PC-9 (cell line): ENCODE results near the gene SASH1. TPM values are rescaled to one million over a fixed set of nuclear protein-coding genes. Genes with fewer than 3 reads are reported as not detected.

ENCODE experiments used
- BruUV-seq: library from RNA; stranded (reverse); fragments of 400-500 nt; replicated peaks from 2 replicates; lab custom pipeline; 2021; lab: Mats Ljungman, UMichigan
- CTCF ChIA-PET: fragments of 300-600 bp; sonication (Branson Sonifier 250); formaldehyde crosslinking; loops from one replicate; lab custom pipeline; 2022; ENCODE audit warnings: antibody characterized with exemption; lab: Charles Lee
- POLR2A ChIA-PET: fragments of 300-600 bp; sonication (Branson Sonifier 250); formaldehyde crosslinking; loops from one replicate; lab custom pipeline; 2022; ENCODE audit warnings: antibody characterized with exemption; ENCODE audit not compliant: unreplicated experiment; lab: Charles Lee
- DNase-seq, 2 experiments: peaks; one replicate each; pipeline versions ENCODE4 v3.0.0 to v3.0.0-alpha.2; 2015 to 2022; ENCODE audit warnings: mixed read lengths in 1 of 2
- H2AFZ ChIP-seq: fragments of 200-600 bp; sonication (generic); 2 replicates; pipeline ENCODE4 v1.8.1; 2017; ENCODE audit warnings: antibody characterized with exemption
- H3F3A ChIP-seq: fragments of 200-600 bp; sonication (generic); 2 replicates; pipeline ENCODE4 v1.8.1; 2017; ENCODE audit warnings: antibody characterized with exemption, mild to moderate bottlenecking, low read depth; ENCODE audit not compliant: insufficient read depth
- H3K27ac ChIP-seq: fragments of 200-600 bp; sonication (generic); 2 replicates; pipeline ENCODE4 v1.6.1; 2016; ENCODE audit warnings: mixed run types
- H3K27me3 ChIP-seq: fragments of 200-600 bp; sonication (generic); 2 replicates; pipeline ENCODE4 v1.6.1; 2016; ENCODE audit warnings: low read depth, mixed run types; ENCODE audit not compliant: insufficient read depth
- H3K36me3 ChIP-seq: fragments of 200-600 bp; sonication (generic); 2 replicates; pipeline ENCODE4 v1.6.1; 2016; ENCODE audit warnings: low read depth, mixed run types
- H3K4me1 ChIP-seq: fragments of 200-600 bp; sonication (generic); replicated peaks from 2 replicates; pipeline ENCODE4 v1.6.1; 2016; ENCODE audit warnings: mixed run types; ENCODE audit not compliant: insufficient read depth
- H3K4me2 ChIP-seq: fragments of 200-600 bp; sonication (generic); 2 replicates; pipeline ENCODE4 v1.6.1; 2017; ENCODE audit warnings: mixed run types
- H3K4me3 ChIP-seq: fragments of 200-600 bp; sonication (generic); 2 replicates; pipeline ENCODE4 v1.6.1; 2016; ENCODE audit warnings: mixed run types
- H3K79me2 ChIP-seq: fragments of 200-600 bp; sonication (generic); 2 replicates; pipeline ENCODE4 v1.6.1; 2017; ENCODE audit warnings: low read depth, mixed run types
- H3K9me2 ChIP-seq: fragments of 200-600 bp; sonication (generic); 2 replicates; pipeline ENCODE4 v1.8.1; 2017; ENCODE audit warnings: mild to moderate bottlenecking; ENCODE audit not compliant: insufficient read depth
- H3K9me3 ChIP-seq: fragments of 200-600 bp; sonication (generic); 2 replicates; pipeline ENCODE4 v1.8.1; 2016; ENCODE audit warnings: low read depth; ENCODE audit not compliant: insufficient read depth
- H4K20me1 ChIP-seq: fragments of 200-600 bp; sonication (generic); 2 replicates; pipeline ENCODE4 v1.8.1; 2017; ENCODE audit not compliant: insufficient read depth
- CTCF ChIP-seq: fragments of 200-600 bp; sonication (generic); conservative IDR thresholded peaks from 2 replicates; pipeline ENCODE4 v1.6.1; 2017; ENCODE audit warnings: mixed run types, antibody characterized with exemption, mild to moderate bottlenecking, moderate library complexity
- EZH2 ChIP-seq: fragments of 200-600 bp; sonication (generic); IDR thresholded peaks from 2 replicates; pipeline ENCODE4 v1.8.0; 2017; ENCODE audit warnings: antibody characterized with exemption, low read depth
- intact Hi-C: fragments of 100-400 bp; cut with micrococcal nuclease; formaldehyde crosslinking; loops from one replicate; pipeline ENCODE4 v1.10.0; 2022; ENCODE audit not compliant: unreplicated experiment
- total RNA-seq: library from RNA; stranded (reverse); gene quantifications from 2 replicates; pipeline ENCODE4 v1.2.3, GENCODE V29; 2021

The SASH1 gene
- total RNA-seq, 1 experiment from 2014 or later = 32.9 TPM

GRCh38 chr6:148441454-148441911, 98.8 kb downstream of the SASH1 start:
- Histone ChIP-seq H3K79me2 (peaks cover 9% of the 10 kb centered on the region; the same call in 1 of the 2 replicates), H3K4me3 (no peak overlapping the region), H3K4me2 (peak overlapping the region; percentile 57), H3K27me3 (no peaks in the 10 kb centered on the region), H3K9me3 (no peaks in the 10 kb centered on the region; the same call in 1 of the 2 replicates), H3K27ac (peak overlapping the region; percentile 85), H3F3A (peaks cover 45% of the 10 kb centered on the region), H3K36me3 (no peaks in the 10 kb centered on the region), H3K9me2 (no peaks in the 10 kb centered on the region), H2AFZ (no peak overlapping the region), H4K20me1 (no peaks in the 10 kb centered on the region), H3K4me1 (peaks cover 63% of the 10 kb centered on the region)
- ChIA-PET CTCF (no interaction called here), POLR2A (interaction anchor here (0.6 to 0.7 kb wide), 2 partner anchors 75 to 99 kb away, joined by 3 to 8 read pairs; no protein-coding TSS in a partner anchor)
- BruUV-seq = no TSS peak
- TF ChIP-seq CTCF (no peak), EZH2 (no peak)
- intact Hi-C loops = loop anchor here (1.0 kb wide), 3 partner anchors 35 to 250 kb away; no protein-coding TSS in a partner anchor
- DNase-seq = peak in 1 of 2 experiments; percentile 99

GRCh38 chr6:148443798-148444560, 101.3 kb downstream of the SASH1 start:
- CTCF ChIA-PET = no interaction called here
- POLR2A ChIA-PET = no interaction called here
- Histone ChIP-seq H3K79me2 (peaks cover 4% of the 10 kb centered on the region; the same call in 1 of the 2 replicates), H3F3A (peaks cover 44% of the 10 kb centered on the region), H3K36me3 (no peaks in the 10 kb centered on the region), H4K20me1 (no peaks in the 10 kb centered on the region), H3K27ac (peak overlapping the region; percentile 79), H3K4me1 (peaks cover 78% of the 10 kb centered on the region), H3K9me3 (no peaks in the 10 kb centered on the region; the same call in 1 of the 2 replicates), H3K4me2 (peak overlapping the region; percentile 65), H3K27me3 (no peaks in the 10 kb centered on the region), H3K9me2 (no peaks in the 10 kb centered on the region), H2AFZ (no peak overlapping the region), H3K4me3 (no peak overlapping the region)
- no TSS peak for BruUV-seq
- intact Hi-C loops = loop anchor here (2.0 kb wide), 1 partner anchor 101 kb away; the partner anchor contains the start of gene SASH1
- TF ChIP-seq CTCF (no peak), EZH2 (no peak)
- DNase-seq = no peak

DNA sequence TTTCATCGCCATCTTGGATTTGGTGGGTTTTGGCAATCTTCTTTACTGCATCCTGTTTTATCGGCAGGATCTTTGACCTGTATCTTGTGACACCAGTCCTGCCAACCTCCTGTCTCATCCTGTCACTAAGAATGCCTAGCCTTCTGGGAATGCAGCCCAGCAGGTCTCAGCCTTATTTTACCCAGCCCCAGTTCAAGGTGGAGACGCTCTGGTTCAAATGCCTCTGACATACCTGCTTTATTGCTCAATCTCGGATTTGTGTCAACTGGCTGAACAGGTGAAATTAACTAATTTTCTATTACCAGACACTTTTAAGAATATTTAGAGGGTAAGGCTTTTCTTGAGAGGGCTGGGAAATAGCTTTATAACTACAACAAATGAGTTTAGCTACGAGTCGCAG, 102.5 kb downstream of the SASH1 start:
- Histone ChIP-seq H3K4me1 (peaks cover 76% of the 10 kb centered on the region), H3K27ac (peak overlapping the region; percentile 79)

More for the DNA sequence above, 102.5 kb downstream of the SASH1 start:
- H4K20me1 ChIP-seq = no peaks in the 10 kb centered on the region
- no peaks in the 10 kb centered on the region; the same call in 1 of the 2 replicates for H3K9me3 ChIP-seq
- peak overlapping the region; percentile 65 for H3K4me2 ChIP-seq
- no peaks in the 10 kb centered on the region for H3K27me3 ChIP-seq
- H2AFZ ChIP-seq = no peak overlapping the region
- TF ChIP-seq CTCF = no peak
- TF ChIP-seq EZH2 = no peak
- H3K4me3 ChIP-seq = peak overlapping the region; percentile 28; the same call in 1 of the 2 replicates
- H3K36me3 ChIP-seq = no peaks in the 10 kb centered on the region
- no TSS peak for BruUV-seq
- POLR2A ChIA-PET = no interaction called here
- peak; percentile 67 to 95 for DNase-seq
- CTCF ChIA-PET = no interaction called here
- peaks cover 44% of the 10 kb centered on the region for H3F3A ChIP-seq
- no peaks in the 10 kb centered on the region for H3K9me2 ChIP-seq
- H3K79me2 ChIP-seq = no peaks in the 10 kb centered on the region; the same call in 1 of the 2 replicates
- intact Hi-C loops = loop anchor here (1.0 to 2.0 kb wide), 5 partner anchors 39 to 252 kb away; partner anchors contain the start of gene SASH1
